Left cardiac atrium (tissue), 4 donors: Measurements from ENCODE around the gene LEMD1. TPM values are rescaled to one million over a fixed set of nuclear protein-coding genes. Genes with fewer than 3 reads are reported as not detected.
"Not testable (repeated sequence)": the region's sequence is repeated elsewhere in the genome, so short reads cannot be mapped to it uniquely, and the experiment has no call there.

ENCODE experiments used
- ATAC-seq, 2 donors: fragments of 200-7000 bp; cut with Tn5 transposase; one replicate each; pipeline ENCODE4 v1.9.1; 2020; ENCODE audit warnings: mild to moderate bottlenecking in 2 of 2, moderate library complexity in 2 of 2
- DNase-seq: peaks from one replicate; pipeline ENCODE4 v3.0.0-alpha.2; 2020
- intact Hi-C, 2 donors: fragments of 100-400 bp; cut with DNase I; formaldehyde crosslinking; loops; one replicate each; pipeline versions ENCODE4 v1.14.1 to v1.15.1; 2022 to 2023
- total RNA-seq, 2 donors: library from RNA; stranded (reverse); fragmentation: NEBNext Ultra II Directional; extraction: Animal tissue kit (Norgen Biotek cat#: 25700); gene quantifications; one replicate each; pipeline ENCODE4 v1.2.1, GENCODE V29; 2021
- donor health status: DM: no; HTN: yes; CAD: no.
- donor health status: DM: no; HTN: yes; CAD: no; lungs with severe emphysema.
- donor health status: DM: yes; HTN: yes; CAD: no.
- donor health status: Dilated cardiomyopathy.

LEMD1 gene
- total RNA-seq, 2 donors from 2014 or later = not detected

- DNase-seq (no peak), ATAC-seq (no peak)
- intact Hi-C loops = loop anchor here in 1 of 2 donors (5.0 kb wide), 2 partner anchors 34 to 89 kb away; no protein-coding TSS in a partner anchor
Measured at GRCh38 chr1:205398586-205398985, 23.3 kb downstream of the LEMD1 start.

- DNase-seq (no peak), ATAC-seq (peak; percentile 57 to 61)
- intact Hi-C loops = loop anchor here (1.0 to 5.0 kb wide), 4 partner anchors 34 to 90 kb away; no protein-coding TSS in a partner anchor
Measured at GRCh38 chr1:205396967-205397616, 24.8 kb downstream of the LEMD1 start.

- intact Hi-C loops = loop anchor here (2.0 to 5.0 kb wide), 3 partner anchors 35 to 92 kb away; no protein-coding TSS in a partner anchor
- ATAC-seq (no peak), DNase-seq (no peak)
Measured at GRCh38 chr1:205395616-205396015, 26.2 kb downstream of the LEMD1 start.

- intact Hi-C loops = no loop called here
- DNase-seq (no peak), ATAC-seq (no peak)
Measured at GRCh38 chr1:205392650-205393049, 29.2 kb downstream of the LEMD1 start.

- intact Hi-C loops = no loop called here
- DNase-seq (no peak), ATAC-seq (no peak)
Measured at GRCh38 chr1:205391386-205391785, 30.5 kb downstream of the LEMD1 start.

GRCh38 chr1:205387845-205388244 is 34.0 kb downstream of the LEMD1 start:
- DNase-seq = no peak
- intact Hi-C loops = no loop called here
- no peak for ATAC-seq

GRCh38 chr1:205382990-205383389 is 38.9 kb downstream of the LEMD1 start:
- ATAC-seq, intact Hi-C loops, DNase-seq: not testable (repeated sequence)

- intact Hi-C loops = no loop called here
- ATAC-seq = no peak
- DNase-seq = no peak
Measured at GRCh38 chr1:205382561-205382960, 39.3 kb downstream of the LEMD1 start.

GRCh38 chr1:205381305-205381704 is 40.6 kb downstream of the LEMD1 start:
- DNase-seq = no peak
- ATAC-seq = no peak
- intact Hi-C loops = no loop called here

- intact Hi-C loops = no loop called here
- no peak for ATAC-seq
- no peak for DNase-seq
Measured at GRCh38 chr1:205380882-205381281, 41.0 kb downstream of the LEMD1 start.

- DNase-seq (no peak), ATAC-seq (no peak)
- intact Hi-C loops = no loop called here
Measured at GRCh38 chr1:205379056-205379455, 42.8 kb downstream of the LEMD1 start.

- intact Hi-C loops = no loop called here
- no peak for DNase-seq
Measured at GRCh38 chr1:205377355-205377754, 44.5 kb downstream of the LEMD1 start.

GRCh38 chr1:205376739-205377138 is 45.1 kb downstream of the LEMD1 start:
- no peak for DNase-seq
- no peak for ATAC-seq
- intact Hi-C loops = no loop called here

More at GRCh38 chr1:205377355-205377754, 44.5 kb downstream of the LEMD1 start:
- ATAC-seq = no peak

- ATAC-seq (peak; percentile 61 to 72), DNase-seq (no peak)
- intact Hi-C loops = no loop called here
Measured at GRCh38 chr1:205375835-205376545, 45.9 kb downstream of the LEMD1 start.

- intact Hi-C loops = no loop called here
- peak in 1 of 2 donors; percentile 46 for ATAC-seq
Measured at GRCh38 chr1:205374210-205375078, 47.4 kb downstream of the LEMD1 start.

GRCh38 chr1:205373798-205374175 is 48.1 kb downstream of the LEMD1 start:
- no peak for ATAC-seq
- intact Hi-C loops = no loop called here
- no peak for DNase-seq

More at GRCh38 chr1:205374210-205375078, 47.4 kb downstream of the LEMD1 start:
- DNase-seq = no peak

GRCh38 chr1:205373022-205373797 is 48.6 kb downstream of the LEMD1 start:
- DNase-seq (no peak), ATAC-seq (peak in 1 of 2 donors; percentile 31)
- intact Hi-C loops = no loop called here

- ATAC-seq (peak in 1 of 2 donors; percentile 53), DNase-seq (no peak)
- intact Hi-C loops = no loop called here
Measured at GRCh38 chr1:205371871-205372660, 49.8 kb downstream of the LEMD1 start.
